Measurements from ENCODE around the gene RFPL3.

DNA sequence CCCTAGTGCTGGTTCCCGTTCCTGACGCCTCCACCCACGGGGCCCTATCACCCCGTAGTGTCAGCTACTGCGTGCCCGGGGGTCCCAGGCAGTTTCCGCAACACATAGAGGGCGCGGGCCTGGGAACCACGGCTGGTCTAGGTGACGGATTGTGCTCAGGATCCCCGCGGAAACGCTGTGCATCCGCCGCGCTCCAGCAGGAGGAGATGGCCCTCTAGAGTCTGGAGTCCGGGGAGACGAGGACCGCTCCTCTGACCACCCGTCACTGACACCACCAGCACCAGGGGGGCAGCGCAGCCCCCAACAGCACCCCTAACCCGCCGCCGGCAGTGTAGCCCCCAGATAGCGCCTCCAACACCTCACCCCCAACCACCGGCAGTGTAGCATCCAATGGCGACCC is 4.4 kb upstream of the RFPL3 start:
- TF ChIP-seq EP300 (IDR thresholded peaks at IDR 0.05) = no peak
- TF ChIP-seq, protein P1, sequence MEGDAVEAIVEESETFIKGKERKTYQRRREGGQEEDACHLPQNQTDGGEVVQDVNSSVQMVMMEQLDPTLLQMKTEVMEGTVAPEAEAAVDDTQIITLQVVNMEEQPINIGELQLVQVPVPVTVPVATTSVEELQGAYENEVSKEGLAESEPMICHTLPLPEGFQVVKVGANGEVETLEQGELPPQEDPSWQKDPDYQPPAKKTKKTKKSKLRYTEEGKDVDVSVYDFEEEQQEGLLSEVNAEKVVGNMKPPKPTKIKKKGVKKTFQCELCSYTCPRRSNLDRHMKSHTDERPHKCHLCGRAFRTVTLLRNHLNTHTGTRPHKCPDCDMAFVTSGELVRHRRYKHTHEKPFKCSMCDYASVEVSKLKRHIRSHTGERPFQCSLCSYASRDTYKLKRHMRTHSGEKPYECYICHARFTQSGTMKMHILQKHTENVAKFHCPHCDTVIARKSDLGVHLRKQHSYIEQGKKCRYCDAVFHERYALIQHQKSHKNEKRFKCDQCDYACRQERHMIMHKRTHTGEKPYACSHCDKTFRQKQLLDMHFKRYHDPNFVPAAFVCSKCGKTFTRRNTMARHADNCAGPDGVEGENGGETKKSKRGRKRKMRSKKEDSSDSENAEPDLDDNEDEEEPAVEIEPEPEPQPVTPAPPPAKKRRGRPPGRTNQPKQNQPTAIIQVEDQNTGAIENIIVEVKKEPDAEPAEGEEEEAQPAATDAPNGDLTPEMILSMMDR (IDR thresholded peaks at IDR 0.05) = no peak
